Nephron progenitor cell (in vitro differentiated cells): ENCODE results near the gene ARID1B.
A peak's percentile ranks its signal among the peaks of the same experiment; 100 is the strongest.
"Not testable (repeated sequence)": the region's sequence is repeated elsewhere in the genome, so short reads cannot be mapped to it uniquely, and the experiment has no call there.

Experiments used
- DNase-seq: peaks from one replicate; pipeline ENCODE4 v3.0.0; 2021
- H3K27ac Mint-ChIP-seq: 2 replicates; pipeline ENCODE4 v1.8.0; 2021; ENCODE audit warnings: mild to moderate bottlenecking, moderate library complexity, mixed read lengths
- H3K27me3 Mint-ChIP-seq: 2 replicates; pipeline ENCODE4 v1.8.0; 2021; ENCODE audit warnings: mild to moderate bottlenecking, low read depth, mixed read lengths; ENCODE audit not compliant: poor library complexity
- H3K36me3 Mint-ChIP-seq: 2 replicates; pipeline ENCODE4 v1.8.0; 2021; ENCODE audit warnings: low read depth, mixed read lengths
- H3K4me1 Mint-ChIP-seq: 2 replicates; pipeline ENCODE4 v1.8.0; 2021; ENCODE audit warnings: mixed read lengths
- H3K4me3 Mint-ChIP-seq: 2 replicates; pipeline ENCODE4 v1.8.0; 2021; ENCODE audit warnings: mild to moderate bottlenecking, moderate library complexity, mixed read lengths
- H3K9me3 Mint-ChIP-seq: 2 replicates; pipeline ENCODE4 v1.8.0; 2021; ENCODE audit warnings: mild to moderate bottlenecking, moderate library complexity, mixed read lengths
- CTCF ChIP-seq: fragments of 200-600 bp; sonication (generic); IDR thresholded peaks from 2 replicates; pipeline ENCODE4 v1.5.0; 2021; ENCODE audit warnings: antibody characterized with exemption

ARID1B gene

GRCh38 chr6:157034436-157035230, 257.5 kb downstream of the ARID1B start:
- DNase-seq, result no peak
- H3K27ac Mint-ChIP-seq, result no peak overlapping the region
- peak; percentile 64 for TF ChIP-seq CTCF
- H3K4me1 Mint-ChIP-seq, result peaks cover 15% of the 10 kb centered on the region
- no peaks in the 10 kb centered on the region for H3K9me3 Mint-ChIP-seq
- H3K36me3 Mint-ChIP-seq, result peaks cover 8% of the 10 kb centered on the region
- H3K27me3 Mint-ChIP-seq, result peaks cover 4% of the 10 kb centered on the region
- H3K4me3 Mint-ChIP-seq, result no peak overlapping the region

GRCh38 chr6:157035546-157035945, 258.4 kb downstream of the ARID1B start:
- Mint-ChIP-seq H3K9me3 (no peaks in the 10 kb centered on the region), H3K4me3 (no peak overlapping the region), H3K27me3 (no peaks in the 10 kb centered on the region), H3K36me3 (peaks cover 12% of the 10 kb centered on the region), H3K27ac (no peak overlapping the region), H3K4me1 (peaks cover 15% of the 10 kb centered on the region)
- DNase-seq, result no peak
- no peak for TF ChIP-seq CTCF

GRCh38 chr6:157036245-157036711, 259.1 kb downstream of the ARID1B start:
- no peak for TF ChIP-seq CTCF
- Mint-ChIP-seq H3K9me3 (no peaks in the 10 kb centered on the region), H3K36me3 (peaks cover 12% of the 10 kb centered on the region), H3K27ac (no peak overlapping the region), H3K4me3 (no peak overlapping the region), H3K4me1 (peaks cover 15% of the 10 kb centered on the region), H3K27me3 (no peaks in the 10 kb centered on the region)
- DNase-seq, result no peak

GRCh38 chr6:157037165-157037564, 260.0 kb downstream of the ARID1B start:
- Mint-ChIP-seq H3K27ac (no peak overlapping the region), H3K27me3 (no peaks in the 10 kb centered on the region), H3K9me3 (no peaks in the 10 kb centered on the region), H3K36me3 (peaks cover 19% of the 10 kb centered on the region), H3K4me3 (no peak overlapping the region), H3K4me1 (peaks cover 15% of the 10 kb centered on the region)
- DNase-seq, result no peak
- no peak for TF ChIP-seq CTCF

GRCh38 chr6:157038610-157039009, 261.4 kb downstream of the ARID1B start:
- Mint-ChIP-seq H3K4me1 (peaks cover 10% of the 10 kb centered on the region), H3K27ac (no peak overlapping the region), H3K9me3 (no peaks in the 10 kb centered on the region), H3K4me3 (no peak overlapping the region), H3K36me3 (peaks cover 19% of the 10 kb centered on the region), H3K27me3 (no peaks in the 10 kb centered on the region)
- DNase-seq, result no peak
- TF ChIP-seq CTCF, result no peak

GRCh38 chr6:157039639-157040038, 262.5 kb downstream of the ARID1B start:
- H3K4me3 Mint-ChIP-seq, DNase-seq, H3K9me3 Mint-ChIP-seq, H3K27me3 Mint-ChIP-seq, H3K27ac Mint-ChIP-seq, H3K4me1 Mint-ChIP-seq: not testable (repeated sequence)
- H3K36me3 Mint-ChIP-seq, result peaks cover 19% of the 10 kb centered on the region
